SIG-M5 (cell line): ENCODE data around the gene RNPS1.
"Not testable (repeated sequence)": the region's sequence is repeated elsewhere in the genome, so short reads cannot be mapped to it uniquely, and the experiment has no call there.

Experiments
- DNase-seq: peaks from one replicate; lab custom pipeline; 2025; lab: John Stamatoyannopoulos, UW

RNPS1 gene

DNA sequence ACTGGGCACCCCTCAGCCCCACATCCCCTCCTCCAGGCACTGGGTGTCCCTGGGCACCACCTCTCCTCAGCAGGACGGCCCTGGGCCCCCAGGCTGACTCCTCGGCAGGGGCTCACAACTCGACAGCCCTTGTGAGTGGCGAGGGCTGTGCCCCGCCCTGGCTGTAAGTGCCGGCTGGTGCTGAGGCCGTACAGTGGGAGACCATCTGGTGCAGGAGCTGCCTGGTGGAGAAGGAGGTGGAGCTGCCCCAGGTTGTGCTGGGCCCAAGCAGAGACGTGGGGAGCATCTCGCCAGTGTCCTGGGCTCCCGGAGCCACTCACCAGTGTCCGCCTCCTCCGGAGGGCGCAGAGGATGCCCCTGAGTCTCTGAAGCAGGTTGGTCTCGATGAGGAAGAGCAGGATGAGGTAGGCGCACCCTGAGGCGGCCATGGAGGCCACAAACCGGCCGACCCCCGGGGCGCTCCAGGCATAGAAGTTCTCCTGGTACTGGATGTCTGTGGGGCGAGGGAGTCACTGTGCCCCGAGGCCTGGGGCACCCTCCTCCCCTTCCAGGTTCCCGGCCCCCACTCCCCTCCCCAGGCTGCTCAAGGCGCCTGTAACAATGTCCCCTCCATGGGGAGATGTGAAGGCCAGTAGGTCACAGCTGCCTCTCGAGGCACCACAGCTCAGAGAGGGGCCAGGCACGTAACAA is 15.1 kb upstream of the RNPS1 start:
- no peak for DNase-seq

- no peak for DNase-seq
These were observed 14.3 kb upstream of the RNPS1 start for GRCh38 chr16:2282262-2282661.

DNA sequence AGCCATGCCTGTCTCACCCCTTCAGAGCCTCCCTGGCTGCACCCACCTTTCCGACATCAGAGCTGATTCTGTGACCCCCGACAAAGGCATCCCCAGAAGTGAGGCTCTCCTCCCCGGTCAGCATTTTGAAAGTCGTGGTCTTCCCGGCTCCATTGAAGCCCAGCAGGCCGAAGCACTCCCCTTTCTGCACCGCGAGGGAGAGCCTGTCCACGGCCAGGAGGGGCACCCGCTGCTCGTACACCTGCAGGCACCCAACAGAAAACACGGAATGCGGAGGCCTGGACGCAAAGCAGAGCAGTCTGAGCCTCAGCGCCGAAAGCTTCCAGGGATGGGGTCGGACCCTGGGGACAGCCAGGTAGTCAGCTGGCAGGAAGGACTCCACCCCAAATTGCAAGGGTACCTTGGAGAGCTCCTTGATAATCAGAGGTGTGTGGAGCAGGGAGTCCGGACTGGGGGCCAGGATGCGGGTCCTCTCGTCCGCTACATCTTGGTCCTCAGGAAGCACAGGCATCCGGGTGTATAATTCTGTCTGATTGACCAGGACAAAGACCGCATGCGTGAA is 13.1 kb upstream of the RNPS1 start:
- no peak for DNase-seq

DNA sequence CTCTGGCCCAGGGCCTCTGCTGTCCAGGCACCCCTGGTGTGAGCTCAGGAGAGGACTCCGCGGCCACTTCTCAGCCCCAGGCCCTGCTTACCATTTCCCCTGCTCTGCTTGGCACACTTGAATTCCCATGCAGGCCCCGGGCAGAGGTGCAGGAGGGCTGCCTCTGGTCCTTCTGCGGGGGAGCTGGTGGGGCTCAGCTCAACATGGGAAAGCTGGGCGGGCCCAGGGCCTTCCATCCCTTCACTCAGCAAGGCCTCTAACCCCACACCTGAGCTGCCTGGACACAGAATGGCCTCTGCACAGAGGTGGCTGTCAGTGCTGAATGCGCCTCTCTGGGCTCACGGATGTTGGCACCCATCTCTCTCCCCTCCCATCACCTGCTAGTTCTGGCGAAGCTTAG is 12.5 kb upstream of the RNPS1 start:
- no peak for DNase-seq

- DNase-seq: no peak
These were observed 11.3 kb upstream of the RNPS1 start for GRCh38 chr16:2278956-2279800.

DNA sequence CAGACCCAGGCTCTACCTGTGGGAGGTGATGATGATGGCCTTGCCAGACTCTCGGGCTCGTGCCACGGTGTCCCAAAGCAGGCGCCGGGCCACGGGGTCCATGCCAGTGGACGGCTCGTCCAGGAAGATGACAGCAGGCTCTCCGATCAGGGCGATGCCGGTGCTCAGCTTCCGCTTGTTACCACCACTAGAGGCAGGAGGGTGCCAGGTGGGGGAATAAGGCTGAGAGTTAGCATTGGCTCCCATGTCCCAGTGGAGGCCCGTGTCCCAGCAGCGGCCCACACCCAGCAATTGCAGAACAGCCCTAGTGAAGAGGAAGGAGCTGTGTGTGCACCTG is 10.3 kb upstream of the RNPS1 start:
- DNase-seq: no peak

DNA sequence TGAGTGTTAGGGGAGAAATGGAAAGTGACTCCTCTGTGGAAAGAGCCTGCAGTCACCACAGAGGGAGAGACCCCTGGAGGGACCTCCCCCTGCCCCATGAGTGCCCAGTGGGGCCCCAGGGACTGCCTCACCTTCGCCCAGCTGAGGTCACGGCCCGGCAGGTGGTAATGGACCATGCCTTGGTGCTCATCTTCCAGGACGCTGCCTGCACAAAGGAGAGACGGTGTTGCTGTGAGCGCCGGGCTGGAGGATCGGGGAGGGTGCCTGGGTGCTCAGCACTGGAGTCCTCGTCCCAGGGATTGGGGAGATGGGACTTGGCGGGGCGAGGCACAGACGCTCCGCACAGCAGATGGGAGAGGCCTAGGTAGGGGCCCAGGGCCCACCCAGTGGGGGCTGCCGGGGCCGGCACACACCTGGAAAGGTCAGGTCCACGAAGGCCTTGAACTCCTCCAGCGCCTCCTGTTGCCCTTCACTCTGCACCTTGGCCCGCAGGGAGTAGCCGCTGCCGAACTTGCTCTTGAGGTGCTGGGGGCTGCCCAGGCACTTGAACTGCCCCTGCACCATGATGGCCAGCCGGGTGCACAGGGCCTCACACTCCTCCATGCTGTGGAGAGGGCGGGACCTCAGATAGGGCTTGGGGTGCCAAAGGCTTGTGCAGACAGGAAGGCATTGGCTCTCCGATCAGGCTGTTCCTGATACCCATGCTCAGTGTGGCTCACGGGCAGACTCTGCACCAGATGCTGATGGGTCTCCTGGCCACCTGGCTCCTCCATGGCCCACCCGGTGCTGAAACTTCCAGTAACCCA is 9.7 kb upstream of the RNPS1 start:
- DNase-seq: no peak

DNA sequence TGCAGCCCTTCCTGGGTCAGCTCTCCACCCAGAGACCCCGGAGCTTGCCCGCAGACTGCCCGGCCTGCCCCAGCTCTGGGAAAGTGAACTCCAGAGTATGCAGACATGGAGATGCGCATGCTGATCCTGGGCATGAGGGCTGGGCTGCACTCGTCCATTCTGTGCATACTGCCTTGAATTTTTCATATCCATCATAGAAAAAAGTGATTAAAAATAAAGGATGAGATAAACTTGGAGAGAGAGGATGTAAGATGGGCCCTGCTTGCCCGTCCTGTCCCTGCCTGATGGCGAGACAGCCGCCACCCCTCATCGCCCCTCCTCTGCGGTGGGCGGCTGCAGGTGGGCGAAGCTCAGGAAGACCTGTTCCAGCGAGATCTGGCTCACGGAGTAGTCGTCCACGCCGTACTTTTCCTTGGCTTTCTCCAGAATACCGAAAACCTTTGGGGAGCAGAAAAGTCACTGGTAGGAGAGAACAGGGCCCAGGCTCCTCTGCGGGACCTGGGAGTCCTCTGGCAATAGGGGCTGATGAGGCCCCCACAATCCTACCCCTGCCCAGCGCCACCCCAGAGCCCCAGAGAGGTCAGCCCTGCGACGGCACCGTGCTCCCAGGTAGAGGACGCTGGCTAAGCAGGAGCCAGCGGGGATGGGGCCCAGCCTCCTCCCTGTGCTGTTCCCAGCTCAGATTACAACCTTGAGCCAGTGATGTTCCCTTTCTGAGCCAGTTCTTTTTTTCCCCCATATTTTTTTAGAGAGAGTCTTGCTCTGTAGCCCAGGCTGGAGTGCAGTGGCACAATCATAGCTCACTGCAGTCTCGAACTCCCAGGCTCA is 8.7 kb upstream of the RNPS1 start:
- no peak for DNase-seq

DNA sequence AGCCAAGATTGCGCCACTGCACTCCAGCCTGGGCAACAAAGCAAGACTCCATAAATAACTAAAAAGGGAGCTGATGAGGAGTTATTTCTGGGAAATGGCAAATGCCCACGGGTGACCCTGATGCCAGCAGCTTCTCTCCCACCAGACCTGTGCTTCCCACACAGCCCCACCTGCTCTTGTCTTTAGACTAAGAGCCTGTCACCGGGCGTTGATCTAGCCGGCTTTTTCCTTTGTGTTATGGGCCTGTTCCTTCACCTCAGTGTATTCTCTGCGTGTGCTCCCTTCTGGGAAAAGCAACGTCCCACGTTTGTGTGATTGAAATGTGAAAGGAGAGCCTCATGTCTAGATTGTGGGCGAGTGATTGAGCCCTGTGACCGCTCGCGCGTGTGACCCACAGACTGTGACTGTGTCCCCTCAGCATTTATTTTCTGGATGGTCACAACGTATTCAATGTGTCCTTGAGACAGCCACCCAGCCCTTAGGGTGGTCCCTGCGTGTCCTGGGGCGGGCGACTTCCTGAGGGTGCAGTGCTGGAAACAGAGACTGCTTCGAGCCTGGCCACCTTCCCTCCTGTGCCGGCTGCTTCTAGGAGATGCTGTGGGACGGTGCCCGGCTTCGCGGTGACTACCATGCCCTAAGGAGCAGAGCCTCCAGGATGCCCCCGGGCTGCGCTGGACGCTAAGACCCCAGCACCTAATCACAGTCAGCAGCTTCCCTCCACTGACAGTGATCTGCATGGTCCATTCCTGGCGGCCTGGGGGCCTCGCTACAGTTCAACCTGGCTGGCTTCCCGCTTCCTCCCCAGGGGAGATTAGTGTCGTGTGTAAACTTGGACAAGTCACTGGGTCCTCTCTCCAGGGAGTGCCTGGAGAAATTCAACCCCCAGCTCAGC is 7.8 kb upstream of the RNPS1 start:
- no peak for DNase-seq

DNA sequence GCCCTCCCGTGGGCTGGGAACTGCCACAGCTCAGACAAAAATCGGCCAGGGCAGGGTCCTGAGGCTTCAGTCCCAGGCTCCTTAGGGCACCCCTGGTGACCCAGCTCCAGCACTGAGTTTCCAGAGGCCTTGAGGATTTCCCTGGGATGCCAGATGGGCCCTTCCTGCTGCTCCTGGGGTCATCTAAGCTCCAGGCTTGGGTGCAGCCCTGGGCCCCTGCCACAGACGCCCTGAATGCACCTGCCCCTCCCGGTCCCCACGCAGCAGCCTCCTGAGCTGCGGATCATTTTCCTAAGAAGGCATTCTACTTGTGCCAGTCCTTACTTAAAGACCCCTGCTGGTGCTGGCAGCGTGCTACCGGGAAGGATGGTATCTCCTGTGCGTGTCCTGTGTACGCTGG is 6.0 kb upstream of the RNPS1 start:
- DNase-seq: no peak

GRCh38 chr16:2273484-2273883 is 5.6 kb upstream of the RNPS1 start:
- DNase-seq: no peak

DNA sequence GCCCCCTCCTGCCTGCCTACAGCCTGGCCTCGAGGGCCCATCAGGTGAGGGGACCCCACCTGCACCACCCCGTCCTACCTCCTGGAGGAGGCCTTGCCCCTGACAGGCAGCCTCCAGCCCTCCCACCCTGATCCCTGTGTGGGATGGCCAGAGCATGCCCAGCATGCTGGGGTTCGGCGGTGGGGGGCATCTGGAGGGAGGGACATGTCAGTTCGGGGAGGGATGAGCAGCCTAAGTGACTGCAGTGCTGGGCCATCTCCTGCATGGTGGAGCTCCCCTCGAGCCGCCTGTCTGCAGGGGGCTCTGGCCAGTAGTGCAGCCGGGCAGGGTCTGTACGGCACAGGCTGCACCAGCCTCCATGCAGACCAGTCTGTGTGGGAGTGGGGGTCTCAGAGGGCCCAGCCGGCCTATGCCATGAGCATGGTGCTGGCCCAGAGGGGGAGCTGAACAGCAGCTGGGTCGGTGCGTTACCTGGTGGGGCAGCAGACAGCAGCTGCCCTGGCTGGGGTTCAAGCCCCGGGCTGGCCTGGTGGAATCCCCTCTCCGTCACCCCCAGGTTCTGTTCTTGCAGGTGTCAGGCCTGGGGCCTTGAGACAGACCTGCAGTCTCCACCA is 4.0 kb upstream of the RNPS1 start:
- no peak for DNase-seq

DNA sequence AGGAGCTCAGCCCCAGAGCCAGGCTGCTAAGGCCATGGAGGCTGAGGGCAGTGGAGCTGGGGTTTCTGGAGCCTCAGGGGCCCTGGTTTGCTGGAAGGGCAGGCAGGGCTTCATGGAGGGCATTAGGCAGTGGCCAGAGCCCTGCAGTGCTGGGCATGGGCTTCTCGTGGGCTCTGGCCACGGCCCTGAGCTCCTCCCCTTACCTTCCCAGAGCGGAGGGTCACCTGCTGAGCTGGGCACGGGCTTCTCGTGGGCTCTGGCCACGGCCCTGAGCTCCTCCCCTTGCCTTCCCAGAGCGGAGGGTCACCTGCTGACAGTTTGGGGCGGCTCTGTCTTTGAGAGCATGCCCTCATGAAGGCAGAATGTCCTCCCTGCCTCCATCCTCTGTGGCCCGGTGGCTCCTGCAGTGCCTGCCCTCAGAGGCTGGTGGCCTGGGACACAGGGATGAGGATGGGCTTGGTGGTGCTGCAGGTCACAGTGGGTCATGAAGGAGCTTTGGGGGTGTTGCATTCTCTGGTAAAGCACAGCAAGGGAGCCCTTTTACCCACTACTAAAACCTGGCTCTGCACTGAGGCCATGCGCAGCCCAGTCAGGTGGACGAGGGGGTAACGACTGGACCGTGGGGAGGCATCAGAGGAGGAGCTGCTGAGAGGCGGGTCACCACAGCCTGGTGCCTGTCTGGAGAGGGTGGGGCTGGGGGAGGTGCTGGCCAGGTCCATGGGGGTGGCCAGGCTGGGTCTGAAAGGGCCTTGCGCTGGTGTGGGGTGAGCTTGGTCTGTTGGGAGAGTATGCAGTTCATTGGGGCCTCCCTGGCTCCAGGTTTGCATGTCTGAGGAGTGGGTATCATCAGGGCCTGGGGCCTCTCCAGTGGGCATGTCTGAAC is 2.9 kb upstream of the RNPS1 start:
- no peak for DNase-seq

GRCh38 chr16:2270070-2270462 is 2.1 kb upstream of the RNPS1 start:
- DNase-seq: no peak

GRCh38 chr16:2267505-2267912 is 417 bp downstream of the RNPS1 start:
- not testable (repeated sequence) for DNase-seq

GRCh38 chr16:2266887-2267286 is 1.0 kb downstream of the RNPS1 start:
- DNase-seq: not testable (repeated sequence)

- not testable (repeated sequence) for DNase-seq
These were observed 4.9 kb downstream of the RNPS1 start for GRCh38 chr16:2263026-2263425.

DNA sequence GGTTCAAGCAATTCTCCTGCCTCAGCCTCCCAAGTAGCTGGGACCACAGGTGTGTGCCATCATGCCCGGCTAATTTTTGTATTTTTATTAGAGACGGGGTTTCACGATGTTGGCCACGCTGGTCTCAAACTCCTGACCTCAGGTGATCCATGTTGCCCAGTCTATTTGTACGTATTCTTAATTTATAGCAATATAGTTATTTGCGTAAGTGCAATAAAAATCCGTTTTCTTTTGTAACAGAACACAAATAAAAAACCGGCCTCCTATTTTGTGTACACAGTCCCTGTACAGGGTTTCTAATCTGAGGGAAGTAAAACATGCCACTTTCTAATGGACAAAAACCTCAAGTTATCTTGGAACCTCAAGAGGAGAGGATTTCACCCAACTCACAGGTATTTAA is 7.7 kb downstream of the RNPS1 start:
- DNase-seq: no peak

GRCh38 chr16:2258530-2258929 is 9.4 kb downstream of the RNPS1 start:
- not testable (repeated sequence) for DNase-seq
